HEK293T (cell line): Measurements from ENCODE around the gene SMIM34.
"Not testable (repeated sequence)": the region's sequence is repeated elsewhere in the genome, so short reads cannot be mapped to it uniquely, and the experiment has no call there.

Source experiments
- ARNT ChIP-seq: fragments of 450-650 bp; IDR thresholded peaks from 2 replicates; pipeline ENCODE4 v1.6.1; 2017; ENCODE audit warnings: mild to moderate bottlenecking
- BHLHE40 ChIP-seq: fragments of 450-650 bp; IDR thresholded peaks from 2 replicates; pipeline ENCODE4 v1.6.1; 2016; ENCODE audit warnings: mild to moderate bottlenecking, moderate library complexity, borderline replicate concordance
- ELF4 ChIP-seq: fragments of 450-650 bp; IDR thresholded peaks from 2 replicates; pipeline ENCODE4 v1.6.1; 2017; ENCODE audit warnings: antibody characterized with exemption
- FOXK2 ChIP-seq: fragments of 450-650 bp; IDR thresholded peaks from 2 replicates; pipeline ENCODE4 v1.6.1; 2016; ENCODE audit warnings: mild to moderate bottlenecking
- FOXM1 ChIP-seq: fragments of 450-650 bp; IDR thresholded peaks from 2 replicates; pipeline ENCODE4 v1.6.1; 2017; ENCODE audit warnings: mild to moderate bottlenecking, borderline replicate concordance
- L3MBTL2 ChIP-seq: fragments of 450-650 bp; conservative IDR thresholded peaks from 2 replicates; pipeline ENCODE4 v1.6.1; 2016; ENCODE audit warnings: mild to moderate bottlenecking
- NFRKB ChIP-seq: fragments of 450-650 bp; IDR thresholded peaks from 2 replicates; pipeline ENCODE4 v1.6.1; 2016; ENCODE audit warnings: mild to moderate bottlenecking, moderate library complexity
- SP1 ChIP-seq: fragments of 450-650 bp; IDR thresholded peaks from 2 replicates; pipeline ENCODE4 v1.6.1; 2017
- ZNF384 ChIP-seq: fragments of 450-650 bp; IDR thresholded peaks from 2 replicates; pipeline ENCODE4 v1.6.1; 2016
- TF ChIP-seq, protein P1 (sequence below): fragments of 450-650 bp; IDR thresholded peaks from 2 replicates; pipeline ENCODE4 v1.6.1; 2016

DNA sequence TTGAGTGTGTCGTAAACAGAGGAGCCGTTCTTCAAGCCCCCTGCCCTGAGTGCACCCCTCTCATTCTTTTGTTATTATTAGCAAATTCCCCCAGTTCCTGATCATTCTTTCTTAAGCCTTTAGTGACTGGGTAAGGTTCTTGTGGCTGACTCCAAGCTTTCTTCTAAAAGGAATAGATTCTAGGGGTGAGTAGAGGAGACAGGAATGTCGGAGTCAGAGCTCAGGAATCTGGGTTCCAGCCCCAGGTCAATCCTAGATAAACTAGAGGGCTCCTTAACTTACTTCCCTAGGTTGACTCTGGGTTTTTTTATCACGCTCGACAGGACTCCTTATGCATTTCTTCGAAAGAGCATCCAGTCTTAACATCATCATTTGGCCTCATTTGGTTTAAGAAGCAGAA is 32.4 kb upstream of the SMIM34 start:
- not testable (repeated sequence) for TF ChIP-seq BHLHE40, ELF4, ARNT, NFRKB, FOXK2, SP1, L3MBTL2, FOXM1, ZNF384
- TF ChIP-seq, protein P1, sequence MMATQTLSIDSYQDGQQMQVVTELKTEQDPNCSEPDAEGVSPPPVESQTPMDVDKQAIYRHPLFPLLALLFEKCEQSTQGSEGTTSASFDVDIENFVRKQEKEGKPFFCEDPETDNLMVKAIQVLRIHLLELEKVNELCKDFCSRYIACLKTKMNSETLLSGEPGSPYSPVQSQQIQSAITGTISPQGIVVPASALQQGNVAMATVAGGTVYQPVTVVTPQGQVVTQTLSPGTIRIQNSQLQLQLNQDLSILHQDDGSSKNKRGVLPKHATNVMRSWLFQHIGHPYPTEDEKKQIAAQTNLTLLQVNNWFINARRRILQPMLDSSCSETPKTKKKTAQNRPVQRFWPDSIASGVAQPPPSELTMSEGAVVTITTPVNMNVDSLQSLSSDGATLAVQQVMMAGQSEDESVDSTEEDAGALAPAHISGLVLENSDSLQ = not testable (repeated sequence)
